Caco-2 (cell line): ENCODE measurements around the gene EIF4A2. TPM values are rescaled to one million over a fixed set of nuclear protein-coding genes. Genes with fewer than 3 reads are reported as not detected.
A peak's percentile ranks its signal among the peaks of the same experiment; 100 is the strongest.

Experiments used
- BruUV-seq: library from RNA; stranded (reverse); fragments of 400-500 nt; replicated peaks from 2 replicates; lab custom pipeline; 2021; lab: Mats Ljungman, UMichigan
- CTCF ChIA-PET: fragments of 300-600 bp; sonication (Branson Sonifier 250); formaldehyde crosslinking; loops from one replicate; lab custom pipeline; 2022; ENCODE audit warnings: antibody characterized with exemption; lab: Charles Lee
- POLR2A ChIA-PET: fragments of 300-600 bp; sonication (Branson Sonifier 250); formaldehyde crosslinking; loops from one replicate; lab custom pipeline; 2022; ENCODE audit warnings: antibody characterized with exemption; lab: Charles Lee
- DNase-seq, 2 experiments: peaks; one replicate each; pipeline versions ENCODE4 v3.0.0 to v3.0.0-alpha.2; 2020 to 2022
- H3K27me3 ChIP-seq: replicated peaks from 2 replicates; pipeline ENCODE4 v1.6.0; 2011; ENCODE audit warnings: low read length; ENCODE audit not compliant: control insufficient read depth, insufficient read depth
- H3K36me3 ChIP-seq: 2 replicates; pipeline ENCODE4 v1.5.1; 2011; ENCODE audit warnings: low read length; ENCODE audit not compliant: control insufficient read depth, insufficient read depth
- H3K4me1 ChIP-seq: fragments of 250-450 bp; sonication (Bioruptor Pico); 2 replicates; pipeline ENCODE4 v1.5.1; 2020; ENCODE audit warnings: mild to moderate bottlenecking
- H3K4me3 ChIP-seq: 2 replicates; pipeline ENCODE4 v1.5.1; 2011; ENCODE audit warnings: low read depth, mild to moderate bottlenecking, control low read depth, low read length
- H3K9me3 ChIP-seq: fragments of 250-450 bp; sonication (Bioruptor Pico); 2 replicates; pipeline ENCODE4 v1.5.1; 2020; ENCODE audit warnings: mild to moderate bottlenecking, moderate library complexity
- H3K27ac Mint-ChIP-seq: one replicate; pipeline ENCODE4 v1.8.0; 2022; ENCODE audit warnings: mixed read lengths; ENCODE audit not compliant: unreplicated experiment
- H3K27me3 Mint-ChIP-seq: one replicate; pipeline ENCODE4 v1.8.0; 2022; ENCODE audit warnings: mixed read lengths; ENCODE audit not compliant: insufficient read depth, unreplicated experiment
- H3K36me3 Mint-ChIP-seq: one replicate; pipeline ENCODE4 v1.8.0; 2022; ENCODE audit warnings: mild to moderate bottlenecking, mixed read lengths; ENCODE audit not compliant: insufficient read depth, unreplicated experiment
- H3K4me1 Mint-ChIP-seq: one replicate; pipeline ENCODE4 v1.8.0; 2022; ENCODE audit warnings: low read depth, mixed read lengths; ENCODE audit not compliant: unreplicated experiment
- H3K4me3 Mint-ChIP-seq: one replicate; pipeline ENCODE4 v1.8.0; 2022; ENCODE audit warnings: mild to moderate bottlenecking, moderate library complexity, mixed read lengths; ENCODE audit not compliant: unreplicated experiment
- H3K9me3 Mint-ChIP-seq: one replicate; pipeline ENCODE4 v1.8.0; 2022; ENCODE audit warnings: mixed read lengths; ENCODE audit not compliant: unreplicated experiment
- CTCF ChIP-seq, 2 experiments: fragments of 200-600 bp in 1 of 2; IDR thresholded peaks; 1 replicate in 1 of 2; 2 replicates in 1 of 2; pipeline versions ENCODE4 v1.5.1 to v1.8.0; 2011 to 2022; ENCODE audit warnings: antibody characterized with exemption in 1 of 2, control low read depth in 1 of 2, inconsistent platforms in 1 of 2, low read depth in 1 of 2, low read length in 1 of 2, mild to moderate bottlenecking in 1 of 2, moderate library complexity in 1 of 2; ENCODE audit not compliant: insufficient read depth in 1 of 2, severe bottlenecking in 1 of 2, unreplicated experiment in 1 of 2
- intact Hi-C: fragments of 100-400 bp; cut with micrococcal nuclease; formaldehyde crosslinking; loops from one replicate; pipeline ENCODE4 v1.10.0; 2022; ENCODE audit not compliant: unreplicated experiment
- total RNA-seq: library from RNA; stranded (reverse); gene quantifications from 2 replicates; pipeline ENCODE4 v1.2.3, GENCODE V29; 2022

Gene EIF4A2
- total RNA-seq, 1 experiment from 2014 or later = 346 TPM

DNA sequence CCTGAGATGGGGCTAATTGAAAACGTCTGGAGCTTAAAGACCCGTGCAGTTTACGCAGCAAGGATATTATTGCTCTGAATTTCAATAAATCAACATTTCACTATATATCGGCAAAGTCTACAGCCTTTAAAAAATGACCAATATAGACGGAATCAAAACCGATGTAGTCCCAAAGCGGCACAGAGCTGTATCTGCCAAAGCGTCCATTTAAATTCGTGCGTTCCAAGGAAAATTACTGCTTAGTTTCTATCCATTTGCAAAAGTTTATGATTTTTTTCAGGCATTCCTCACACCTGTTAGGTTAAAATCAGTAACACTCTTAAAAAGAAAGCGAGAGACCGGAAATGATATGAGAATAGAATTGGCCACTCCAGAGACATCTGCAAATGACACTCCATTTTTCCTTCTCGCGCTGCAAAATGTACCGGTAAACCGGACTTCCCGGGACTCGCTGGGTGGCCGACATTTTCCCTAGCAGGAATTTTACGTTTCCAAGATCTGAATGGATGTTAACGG, 777 bp upstream of the EIF4A2 start:
- Histone ChIP-seq H3K4me3 (peak overlapping the region; percentile 88), H3K27me3 (no peaks in the 10 kb centered on the region), H3K4me1 (peaks cover 13% of the 10 kb centered on the region; the same call in 1 of the 2 replicates), H3K36me3 (peaks cover 11% of the 10 kb centered on the region), H3K9me3 (no peaks in the 10 kb centered on the region)
- H3K4me1 Mint-ChIP-seq = peaks cover 12% of the 10 kb centered on the region
- TF ChIP-seq CTCF (IDR thresholded peaks at IDR 0.05; ENCODE audit: insufficient read depth in 1 of 2, low read depth in 1 of 2, low read length in 1 of 2, severe bottlenecking in 1 of 2, unreplicated experiment in 1 of 2) = no peak
- peak overlapping the region; percentile 95 for H3K27ac Mint-ChIP-seq
- intact Hi-C loops = no loop called here
- peak overlapping the region; percentile 80 for H3K4me3 Mint-ChIP-seq
- H3K27me3 Mint-ChIP-seq = no peaks in the 10 kb centered on the region
- ChIA-PET CTCF (no interaction called here), POLR2A (interaction anchor here (0.6 to 2.6 kb wide), 6 partner anchors 24 to 383 kb away, joined by 3 to 17 read pairs (median 4); partner anchors contain the start of genes DNAJB11 and RFC4)
- BruUV-seq = TSS peak; percentile 96
- H3K36me3 Mint-ChIP-seq = peaks cover 48% of the 10 kb centered on the region
- H3K9me3 Mint-ChIP-seq = no peaks in the 10 kb centered on the region
- DNase-seq = no peak

DNA sequence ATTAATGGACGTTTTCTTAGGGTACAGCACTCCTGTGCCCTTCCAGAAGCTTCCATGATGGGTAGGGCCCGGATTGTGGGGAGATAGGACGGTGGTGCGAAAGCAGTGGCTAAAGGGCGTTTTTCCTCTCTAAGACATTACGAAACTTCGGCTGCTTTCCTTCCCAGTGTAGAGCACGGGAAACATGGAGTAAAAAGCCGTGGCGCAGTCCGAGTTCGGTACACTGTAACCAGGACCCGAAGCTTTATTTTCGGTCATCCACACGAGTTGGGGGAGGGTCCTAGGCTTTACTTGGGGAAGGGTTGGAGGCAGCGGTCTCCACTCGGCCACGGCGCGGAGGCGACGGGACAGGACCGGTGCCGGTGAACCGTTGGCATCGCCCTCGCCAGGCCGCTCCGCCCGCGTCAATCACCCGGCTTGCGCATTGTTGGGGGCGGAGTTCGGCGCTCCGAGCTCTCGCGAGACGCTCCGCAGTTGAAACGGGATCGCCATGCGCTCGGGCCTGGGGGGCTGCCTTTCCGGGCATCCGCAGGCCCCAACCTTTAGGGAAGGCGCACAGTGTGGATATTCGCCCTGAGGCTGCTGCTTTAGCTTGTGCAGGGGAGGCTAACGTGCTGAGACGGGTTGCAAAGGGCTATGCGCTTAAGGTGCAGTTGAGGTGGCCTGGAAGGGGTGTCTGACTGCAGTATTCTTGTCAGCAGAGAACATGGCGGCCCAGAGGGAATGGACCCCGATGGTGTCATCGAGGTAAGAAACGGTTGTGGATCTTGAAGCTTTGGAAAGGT, 546 bp downstream of the EIF4A2 start:
- no peaks in the 10 kb centered on the region for H3K9me3 ChIP-seq
- peak overlapping the region; percentile 80 for H3K4me3 Mint-ChIP-seq
- H3K4me1 Mint-ChIP-seq = peaks cover 17% of the 10 kb centered on the region
- H3K27ac Mint-ChIP-seq = peak overlapping the region; percentile 95
- intact Hi-C loops = no loop called here
- H3K36me3 ChIP-seq = peaks cover 14% of the 10 kb centered on the region
- peak overlapping the region; percentile 88 for H3K4me3 ChIP-seq
- H3K27me3 ChIP-seq = no peaks in the 10 kb centered on the region
- H3K27me3 Mint-ChIP-seq = no peaks in the 10 kb centered on the region
- BruUV-seq = TSS peak; percentile 49
- peaks cover 62% of the 10 kb centered on the region for H3K36me3 Mint-ChIP-seq
- ChIA-PET CTCF (interaction anchor here (1.0 kb wide), 1 partner anchor 169 kb away, joined by 4 read pairs; no protein-coding TSS in a partner anchor), POLR2A (interaction anchor here (1.2 to 2.6 kb wide), 3 partner anchors 22 to 214 kb away, joined by 4 to 17 read pairs (median 4); partner anchors contain the start of genes DNAJB11 and RFC4)
- H3K4me1 ChIP-seq = peaks cover 13% of the 10 kb centered on the region; the same call in 1 of the 2 replicates
- DNase-seq = peak; percentile 67 to 79
- no peak for TF ChIP-seq CTCF (IDR thresholded peaks at IDR 0.05; ENCODE audit: insufficient read depth in 1 of 2, low read depth in 1 of 2, low read length in 1 of 2, severe bottlenecking in 1 of 2, unreplicated experiment in 1 of 2)
- no peaks in the 10 kb centered on the region for H3K9me3 Mint-ChIP-seq

GRCh38 chr3:186784820-186785494, 1.6 kb downstream of the EIF4A2 start:
- H3K27ac Mint-ChIP-seq = peak overlapping the region; percentile 95
- no peaks in the 10 kb centered on the region for H3K9me3 Mint-ChIP-seq
- TF ChIP-seq CTCF (IDR thresholded peaks at IDR 0.05; ENCODE audit: insufficient read depth in 1 of 2, low read depth in 1 of 2, low read length in 1 of 2, severe bottlenecking in 1 of 2, unreplicated experiment in 1 of 2) = no peak
- H3K36me3 ChIP-seq = peaks cover 15% of the 10 kb centered on the region
- peaks cover 71% of the 10 kb centered on the region for H3K36me3 Mint-ChIP-seq
- H3K4me3 Mint-ChIP-seq = peak overlapping the region; percentile 80
- no TSS peak for BruUV-seq
- intact Hi-C loops = no loop called here
- ChIA-PET CTCF (no interaction called here), POLR2A (no interaction called here)
- peaks cover 13% of the 10 kb centered on the region; the same call in 1 of the 2 replicates for H3K4me1 ChIP-seq
- H3K4me3 ChIP-seq = peak overlapping the region; percentile 88
- H3K9me3 ChIP-seq = no peaks in the 10 kb centered on the region
- no peaks in the 10 kb centered on the region for H3K27me3 ChIP-seq
- no peaks in the 10 kb centered on the region for H3K27me3 Mint-ChIP-seq
- H3K4me1 Mint-ChIP-seq = peaks cover 17% of the 10 kb centered on the region
- DNase-seq = no peak
